ENCODE results near the gene MTMR12. TPM values are rescaled to one million over a fixed set of nuclear protein-coding genes. Genes with fewer than 3 reads are reported as not detected.
"Not testable (repeated sequence)": the region's sequence is repeated elsewhere in the genome, so short reads cannot be mapped to it uniquely, and the experiment has no call there.

Gene MTMR12
- total and polyA plus RNA-seq, 4 donors: 7.8 to 43.3 (median 23.8) TPM

- WGBS, 2 donors: 88 to 95% methylated on average over 5 of the region's 5 CpGs
- H3K27me3 ChIP-seq (ENCODE audit: control insufficient read depth in 3 of 3, insufficient read depth in 3 of 3, low read length in 2 of 3): no peaks in the 10 kb centered on the region
- ATAC-seq (ENCODE audit: insufficient read depth, low FRiP score) (no peak), DNase-seq (no peak)
- H3K4me3 ChIP-seq: no peak overlapping the region
- H3K9ac ChIP-seq (ENCODE audit: insufficient read depth in 1 of 2, low read length in 2 of 2): no peak overlapping the region
- peaks cover 0 to 12% (median 3%) of the 10 kb centered on the region in 4 donors for H3K36me3 ChIP-seq (ENCODE audit: control insufficient read depth in 4 of 4, insufficient read depth in 4 of 4, low read length in 4 of 4)
- TF ChIP-seq CTCF (IDR thresholded peaks at IDR 0.05; ENCODE audit: control extremely low read depth, extremely low read depth): no peak
- H3K9me3 ChIP-seq (ENCODE audit: control insufficient read depth in 4 of 4, insufficient read depth in 3 of 4, low read length in 3 of 4): no peaks in the 10 kb centered on the region
- no peak overlapping the region for H3K27ac ChIP-seq (ENCODE audit: low read depth in 1 of 2, low read length in 1 of 2)
- H3K4me1 ChIP-seq (ENCODE audit: control insufficient read depth in 5 of 5, insufficient read depth in 5 of 5, low read length in 5 of 5): peaks cover 0 to 5% (median 0%) of the 10 kb centered on the region in 5 donors
These were observed 21.8 kb downstream of the MTMR12 start for GRCh38 chr5:32290922-32291321.

GRCh38 chr5:32290501-32290900 lies 22.2 kb downstream of the MTMR12 start:
- not testable (repeated sequence) for H3K4me1 ChIP-seq (ENCODE audit: control insufficient read depth in 5 of 5, insufficient read depth in 5 of 5, low read length in 5 of 5); H3K4me3 ChIP-seq; ATAC-seq (ENCODE audit: insufficient read depth, low FRiP score); H3K27ac ChIP-seq (ENCODE audit: low read depth in 1 of 2, low read length in 1 of 2); DNase-seq; H3K27me3 ChIP-seq (ENCODE audit: control insufficient read depth in 3 of 3, insufficient read depth in 3 of 3, low read length in 2 of 3); H3K9me3 ChIP-seq (ENCODE audit: control insufficient read depth in 4 of 4, insufficient read depth in 3 of 4, low read length in 3 of 4); H3K9ac ChIP-seq (ENCODE audit: insufficient read depth in 1 of 2, low read length in 2 of 2)
- peaks cover 0 to 12% (median 3%) of the 10 kb centered on the region in 4 donors for H3K36me3 ChIP-seq (ENCODE audit: control insufficient read depth in 4 of 4, insufficient read depth in 4 of 4, low read length in 4 of 4)
- WGBS, 2 donors: 91 to 96% methylated on average over 3 of the region's 3 CpGs

- not testable (repeated sequence) for DNase-seq; H3K4me1 ChIP-seq (ENCODE audit: control insufficient read depth in 5 of 5, insufficient read depth in 5 of 5, low read length in 5 of 5); H3K9me3 ChIP-seq (ENCODE audit: control insufficient read depth in 4 of 4, insufficient read depth in 3 of 4, low read length in 3 of 4); H3K27me3 ChIP-seq (ENCODE audit: control insufficient read depth in 3 of 3, insufficient read depth in 3 of 3, low read length in 2 of 3); H3K4me3 ChIP-seq; H3K9ac ChIP-seq (ENCODE audit: insufficient read depth in 1 of 2, low read length in 2 of 2); ATAC-seq (ENCODE audit: insufficient read depth, low FRiP score); H3K27ac ChIP-seq (ENCODE audit: low read depth in 1 of 2, low read length in 1 of 2); H3K36me3 ChIP-seq (ENCODE audit: control insufficient read depth in 4 of 4, insufficient read depth in 4 of 4, low read length in 4 of 4)
- WGBS, 2 donors: 92 to 97% methylated on average over 1 of the region's 1 CpG
These were observed 22.8 kb downstream of the MTMR12 start for GRCh38 chr5:32289986-32290385.

GRCh38 chr5:32288135-32288534 lies 24.6 kb downstream of the MTMR12 start:
- H3K4me1 ChIP-seq (ENCODE audit: control insufficient read depth in 5 of 5, insufficient read depth in 5 of 5, low read length in 5 of 5); H3K27ac ChIP-seq (ENCODE audit: low read depth in 1 of 2, low read length in 1 of 2); H3K9ac ChIP-seq (ENCODE audit: insufficient read depth in 1 of 2, low read length in 2 of 2); DNase-seq; H3K36me3 ChIP-seq (ENCODE audit: control insufficient read depth in 4 of 4, insufficient read depth in 4 of 4, low read length in 4 of 4); H3K27me3 ChIP-seq (ENCODE audit: control insufficient read depth in 3 of 3, insufficient read depth in 3 of 3, low read length in 2 of 3); H3K9me3 ChIP-seq (ENCODE audit: control insufficient read depth in 4 of 4, insufficient read depth in 3 of 4, low read length in 3 of 4); ATAC-seq (ENCODE audit: insufficient read depth, low FRiP score); H3K4me3 ChIP-seq: not testable (repeated sequence)
- WGBS, 2 donors: 95 to 99% methylated on average over 3 of the region's 3 CpGs

- not testable (repeated sequence) for H3K4me3 ChIP-seq; H3K4me1 ChIP-seq (ENCODE audit: control insufficient read depth in 5 of 5, insufficient read depth in 5 of 5, low read length in 5 of 5); DNase-seq; H3K9ac ChIP-seq (ENCODE audit: insufficient read depth in 1 of 2, low read length in 2 of 2); ATAC-seq (ENCODE audit: insufficient read depth, low FRiP score); H3K27me3 ChIP-seq (ENCODE audit: control insufficient read depth in 3 of 3, insufficient read depth in 3 of 3, low read length in 2 of 3); H3K36me3 ChIP-seq (ENCODE audit: control insufficient read depth in 4 of 4, insufficient read depth in 4 of 4, low read length in 4 of 4); H3K27ac ChIP-seq (ENCODE audit: low read depth in 1 of 2, low read length in 1 of 2); H3K9me3 ChIP-seq (ENCODE audit: control insufficient read depth in 4 of 4, insufficient read depth in 3 of 4, low read length in 3 of 4)
- 89 to 92% methylated on average over 3 of the region's 3 CpGs for WGBS, 2 donors
These were observed 25.2 kb downstream of the MTMR12 start for GRCh38 chr5:32287525-32287924.
